COLO668 (cell line): ENCODE data around the gene PLEKHG5.

ENCODE experiments used
- DNase-seq: peaks from one replicate; lab custom pipeline; 2025; ENCODE audit not compliant: unreplicated experiment; lab: John Stamatoyannopoulos, UW

The PLEKHG5 gene

GRCh38 chr1:6491480-6491962 is at the start of gene PLEKHG5:
Gene PLEKHG5 (minus strand): TSS chr1:6491667. CDS start chr1:6477571, 14,096 bp downstream.
- DNase-seq: no peak

DNA sequence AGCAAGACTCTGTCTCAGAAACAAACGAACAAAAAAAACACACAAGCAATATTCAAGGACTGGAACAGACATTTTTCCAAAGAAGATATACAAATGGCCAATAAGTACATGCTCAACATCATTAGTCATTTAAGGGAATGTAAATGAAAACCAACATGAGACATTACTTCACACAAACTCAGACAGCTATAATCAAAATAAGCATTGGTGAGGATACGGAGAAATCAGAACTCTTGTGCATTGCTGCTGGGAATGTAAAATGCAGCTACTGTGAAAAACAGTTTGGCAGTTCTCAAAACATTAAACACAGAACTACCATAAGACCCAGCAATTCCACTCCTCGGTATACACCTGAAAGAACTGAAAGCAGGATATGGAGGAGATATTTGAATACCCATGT is 47.5 kb upstream of the PLEKHG5 start:
- DNase-seq: no peak

GRCh38 chr1:6536291-6536690 is 44.8 kb upstream of the PLEKHG5 start:
- DNase-seq: no peak

GRCh38 chr1:6535214-6535613 is 43.7 kb upstream of the PLEKHG5 start:
- no peak for DNase-seq

GRCh38 chr1:6534248-6534822 is 42.9 kb upstream of the PLEKHG5 start:
- DNase-seq: no peak

DNA sequence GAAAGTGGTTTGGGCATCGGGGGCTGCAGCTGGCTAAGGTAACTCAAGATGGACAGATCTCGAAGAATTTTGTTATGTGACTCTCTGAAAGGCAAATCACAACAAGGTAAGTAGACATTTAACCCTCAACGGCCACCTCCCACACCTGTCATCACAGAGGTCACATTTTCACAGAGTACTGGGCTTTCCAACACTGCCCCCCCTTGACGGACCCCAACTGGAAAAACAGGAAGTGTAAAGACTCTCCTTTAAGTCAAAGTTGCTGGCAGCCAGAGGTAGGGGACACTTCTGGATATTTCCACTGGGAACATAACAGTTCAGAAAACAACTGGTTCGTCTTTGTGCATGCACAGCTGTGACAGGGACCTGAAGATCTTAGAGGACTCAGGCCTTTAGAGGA is 40.5 kb upstream of the PLEKHG5 start:
- no peak for DNase-seq

GRCh38 chr1:6530504-6531160 is 39.2 kb upstream of the PLEKHG5 start:
- DNase-seq: no peak

DNA sequence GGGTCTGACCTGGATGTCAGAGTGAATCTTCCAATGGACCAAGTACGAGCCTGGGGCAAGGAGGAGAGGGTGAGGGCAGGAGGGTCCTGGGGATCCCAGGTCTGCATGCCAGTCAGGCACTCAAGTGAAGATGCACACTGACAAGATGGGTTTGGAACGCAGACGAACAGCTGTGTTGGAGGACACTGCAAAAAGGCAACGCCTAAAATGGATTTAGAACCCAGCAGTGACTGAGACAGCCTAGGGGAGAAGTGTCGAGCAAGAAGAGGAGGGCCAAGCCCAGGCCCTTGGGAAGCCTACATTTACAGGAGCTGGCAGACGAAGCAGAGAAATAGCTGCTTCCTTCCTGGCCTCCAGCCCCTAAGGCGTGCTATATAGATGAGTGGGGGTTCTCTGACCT is 37.0 kb upstream of the PLEKHG5 start:
- no peak for DNase-seq

DNA sequence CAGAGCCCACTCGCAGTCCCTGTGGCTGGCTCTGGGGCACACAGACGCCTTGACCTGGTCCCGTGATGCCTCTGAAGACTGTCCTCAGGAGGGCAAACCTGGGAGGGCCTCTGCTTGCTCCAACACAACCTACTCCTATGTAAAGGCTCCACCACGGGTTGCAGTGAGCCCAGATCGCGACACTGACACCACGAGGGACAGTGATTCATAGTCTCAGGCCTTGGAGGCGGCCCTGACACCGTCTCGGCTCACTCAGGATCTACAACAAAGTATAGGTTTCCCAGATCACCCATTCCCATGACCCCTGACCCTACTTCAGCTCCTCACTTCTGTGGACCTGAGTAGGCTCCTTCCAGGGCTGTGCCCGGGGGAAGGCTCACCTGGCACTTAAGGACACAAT is 34.8 kb upstream of the PLEKHG5 start:
- no peak for DNase-seq

- DNase-seq: peak; percentile 37
Observed at GRCh38 chr1:6523566-6523965, 32.1 kb upstream of the PLEKHG5 start.

GRCh38 chr1:6521536-6521935 is 30.1 kb upstream of the PLEKHG5 start:
- no peak for DNase-seq

DNA sequence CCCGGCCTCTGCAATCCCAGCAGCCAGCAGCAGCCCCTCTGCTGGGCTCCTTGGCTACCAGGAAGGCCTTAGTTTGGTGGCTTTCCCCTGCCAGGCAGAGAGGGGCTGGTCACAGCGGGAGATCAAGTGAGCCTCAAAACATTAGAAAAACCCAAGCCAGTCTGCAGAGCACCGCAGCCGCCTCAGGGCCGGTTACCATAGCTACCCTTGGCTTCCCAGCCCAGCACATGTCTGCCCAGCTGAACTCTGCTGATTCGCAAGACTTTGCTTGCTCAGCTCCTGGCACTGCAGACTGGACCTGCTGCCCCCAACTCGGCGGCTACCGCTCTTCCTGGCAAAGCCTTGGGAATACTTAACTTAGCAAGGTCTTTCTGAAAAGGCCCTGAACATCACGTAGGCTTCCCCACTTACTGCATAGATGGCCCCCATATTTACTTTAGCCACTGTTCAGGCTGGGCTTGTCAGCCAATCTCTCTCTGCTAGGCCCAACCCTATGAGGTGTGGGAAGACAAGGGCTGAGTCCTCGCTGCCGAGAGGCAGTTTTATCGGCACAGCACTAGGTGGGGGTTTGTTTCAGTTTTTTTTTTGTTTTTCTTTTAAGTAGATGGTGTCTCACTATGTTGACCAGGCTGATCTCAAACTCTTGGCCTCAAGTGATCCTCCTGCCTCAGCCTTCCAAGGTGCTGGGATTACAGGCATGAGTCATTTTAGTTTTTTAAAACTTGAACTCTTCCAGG is 28.6 kb upstream of the PLEKHG5 start:
- DNase-seq: peak; percentile 80

GRCh38 chr1:6519491-6519934 is 28.0 kb upstream of the PLEKHG5 start:
- no peak for DNase-seq

- DNase-seq: no peak
Observed at GRCh38 chr1:6517435-6517851, 26.0 kb upstream of the PLEKHG5 start.

DNA sequence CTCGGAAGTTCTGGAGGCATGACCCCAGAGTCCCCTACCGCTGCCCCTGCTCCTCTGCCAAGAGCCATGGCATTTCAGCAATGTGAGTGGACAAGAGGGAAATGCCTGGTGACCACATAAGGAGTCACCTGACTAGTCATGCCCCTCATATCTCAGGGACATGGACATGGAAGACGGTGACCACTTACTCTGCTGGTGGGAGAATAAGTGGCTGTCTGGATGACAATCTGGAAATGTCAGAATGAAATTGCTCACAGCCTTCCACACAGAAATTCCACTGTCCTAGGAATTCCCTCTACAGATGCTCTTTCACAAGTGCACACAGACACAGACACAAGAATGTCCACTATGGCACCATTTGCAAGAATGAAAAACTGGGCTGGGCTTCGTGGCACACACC is 24.3 kb upstream of the PLEKHG5 start:
- no peak for DNase-seq

- peak; percentile 72 for DNase-seq
Observed at GRCh38 chr1:6513320-6513801, 21.9 kb upstream of the PLEKHG5 start.

DNA sequence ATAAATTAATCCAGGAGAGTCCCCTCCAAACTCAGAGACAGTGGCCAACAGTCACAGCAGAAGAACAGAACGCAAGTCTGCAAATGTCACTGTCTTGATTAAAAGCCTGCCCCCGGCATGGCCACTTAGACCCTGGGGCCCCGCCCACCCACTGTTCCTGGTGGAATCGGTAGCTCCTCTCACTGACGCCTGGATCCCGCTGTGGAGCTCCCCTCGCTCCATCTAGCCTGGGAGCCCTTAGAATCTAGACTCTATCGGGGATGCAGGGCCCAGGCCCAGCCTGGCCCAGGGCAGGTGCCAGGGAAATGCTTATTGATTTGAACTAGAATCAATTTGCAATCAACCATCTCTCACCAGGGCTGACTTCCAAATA is 21.4 kb upstream of the PLEKHG5 start:
- DNase-seq: peak; percentile 51

- no peak for DNase-seq
Observed at GRCh38 chr1:6512245-6512907, 20.9 kb upstream of the PLEKHG5 start.

DNA sequence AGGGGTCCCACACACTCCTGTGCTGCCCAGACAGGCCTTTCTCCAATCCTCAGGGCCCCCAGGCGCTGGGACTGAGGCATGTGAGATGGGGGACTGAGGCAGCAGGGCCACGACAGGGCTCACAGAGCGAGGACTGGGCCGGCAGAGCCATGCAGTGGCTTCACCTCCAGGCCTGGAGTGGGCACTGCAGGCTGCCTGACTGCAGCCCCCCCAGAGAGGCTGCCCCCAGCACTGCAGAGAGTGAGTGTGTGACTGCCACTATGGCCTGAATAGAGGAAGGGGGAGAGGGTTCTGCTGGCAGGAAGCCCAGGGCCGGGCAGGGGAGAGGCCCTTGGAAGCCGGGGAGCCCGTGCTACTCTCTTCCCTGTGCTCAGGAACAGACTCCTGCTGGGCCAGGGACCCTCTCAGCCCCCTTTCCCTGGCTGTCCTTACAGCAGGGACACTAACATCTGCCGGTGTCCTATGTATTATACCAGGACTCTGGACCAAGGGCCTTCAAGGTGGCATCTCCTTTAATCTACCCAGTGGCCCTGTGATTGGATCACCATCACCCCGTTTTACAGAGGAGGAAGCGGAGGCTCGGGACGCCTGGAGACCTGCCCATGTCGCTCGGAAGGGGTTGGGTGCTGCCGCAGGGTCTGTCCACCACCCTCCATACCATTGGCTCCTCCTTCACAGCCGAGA is 20.2 kb upstream of the PLEKHG5 start:
- DNase-seq: no peak

DNA sequence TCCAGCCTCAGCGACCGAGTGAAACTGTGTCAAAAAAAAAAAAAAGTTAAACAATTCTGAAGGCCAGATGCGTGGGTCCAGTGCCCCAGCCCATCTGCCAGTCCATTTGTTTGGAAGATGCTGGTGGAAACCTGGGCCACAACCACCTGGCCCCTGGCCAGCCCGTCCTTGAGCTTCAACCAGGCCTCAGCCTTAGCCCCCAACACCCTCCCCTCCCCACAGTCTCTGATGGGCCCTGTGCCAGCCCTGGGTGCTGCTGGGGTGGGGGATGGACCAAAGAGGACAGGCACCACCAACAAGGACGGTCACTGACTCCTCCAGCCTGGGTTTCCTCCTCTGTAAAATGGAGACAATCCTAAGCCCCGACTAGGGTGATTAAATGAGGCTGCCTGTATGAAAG is 19.6 kb upstream of the PLEKHG5 start:
- no peak for DNase-seq

GRCh38 chr1:6510493-6510892 is 19.0 kb upstream of the PLEKHG5 start:
- DNase-seq: no peak
